H1 (cell line): ENCODE data around the gene AFAP1L1. TPM values are rescaled to one million over a fixed set of nuclear protein-coding genes. Genes with fewer than 3 reads are reported as not detected.

Source experiments
- ATF3 ChIP-seq: IDR thresholded peaks from 2 replicates; pipeline ENCODE4 v1.6.1; 2011; ENCODE audit warnings: low read depth, mild to moderate bottlenecking, low read length; ENCODE audit not compliant: insufficient read depth
- E2F6 ChIP-seq: IDR thresholded peaks from 2 replicates; pipeline ENCODE4 v1.6.1; 2012; ENCODE audit warnings: inconsistent platforms
- POU5F1 ChIP-seq: IDR thresholded peaks from 2 replicates; pipeline ENCODE4 v1.6.1; 2011; ENCODE audit warnings: low read depth, mild to moderate bottlenecking, low read length, moderate library complexity
- RAD21 ChIP-seq, 2 experiments: IDR thresholded peaks in 1 of 2; conservative IDR thresholded peaks in 1 of 2; 2 replicates each; pipeline ENCODE4 v1.6.1; 2011; ENCODE audit warnings: low read depth in 2 of 2, low read length in 2 of 2, improper control_type of control experiment in 1 of 2, inconsistent platforms in 1 of 2, mild to moderate bottlenecking in 1 of 2, moderate library complexity in 1 of 2
- RBBP5 ChIP-seq: IDR thresholded peaks from 2 replicates; pipeline ENCODE4 v1.7.1; 2012; ENCODE audit warnings: low read depth, mild to moderate bottlenecking, inconsistent platforms, low read length, moderate library complexity, borderline replicate concordance
- ZNF274 ChIP-seq: IDR thresholded peaks from 2 replicates; pipeline ENCODE4 v1.7.0; 2012; ENCODE audit warnings: low read length, borderline replicate concordance; ENCODE audit errors: extremely low read depth
- polyA plus RNA-seq, 7 experiments: library from polyadenylated mRNA; depleted of rRNA in 3 of 7; stranded (reverse) in 5 of 7; unstranded in 2 of 7; fragments of >200 nt in 5 of 7; fragments of 200-250 nt in 2 of 7; gene quantifications; 1 replicate in 5 of 7; 2 replicates in 1 of 7; 4 replicates in 1 of 7; pipeline versions ENCODE4 v1.2.1 to v1.2.3, GENCODE V29; 2011 to 2013; ENCODE audit warnings: missing spikeins in 2 of 7, mixed read lengths in 2 of 7
- total RNA-seq: library from RNA; stranded (reverse); fragmentation: NEBNext Ultra II Directional; extraction: Animal tissue kit (Norgen Biotek cat#: 25700); gene quantifications from 2 replicates; pipeline ENCODE4 v1.2.1, GENCODE V29; 2021

Gene AFAP1L1
- total and polyA plus RNA-seq, 2 of the 8 experiments (the other 6 are each of a cell fraction or from before 2014, with no cell fraction given), result 0.79 to 4.7 TPM

GRCh38 chr5:149386166-149386565 is 114.5 kb downstream of the AFAP1L1 start (continued):
- TF ChIP-seq E2F6 (no peak), ZNF274 (no peak), POU5F1 (no peak), ATF3 (no peak), RAD21 (IDR thresholded peaks at IDR 0.05 in 1 of 2, conservative IDR thresholded peaks at IDR 0.05 in 1 of 2; ENCODE audit: low read depth in 2 of 2, low read length in 2 of 2) (no peak), RBBP5 (no peak)
